SJSA1 (cell line): ENCODE results near the gene FZD10. TPM values are rescaled to one million over a fixed set of nuclear protein-coding genes. Genes with fewer than 3 reads are reported as not detected.

Source experiments
- DNase-seq, 2 experiments: peaks; one replicate each; pipeline ENCODE4 v3.0.0-alpha.2; 2015 to 2020; ENCODE audit warnings: low spot score in 2 of 2, low read depth in 1 of 2
- H3K27ac ChIP-seq: fragments of 250-450 bp; sonication (Bioruptor Pico); 2 replicates; pipeline ENCODE4 v1.5.1; 2020; ENCODE audit warnings: mild to moderate bottlenecking, moderate library complexity
- H3K27me3 ChIP-seq: fragments of 250-450 bp; sonication (Bioruptor Pico); replicated peaks from 2 replicates; pipeline ENCODE4 v1.5.1; 2020; ENCODE audit warnings: mild to moderate bottlenecking, moderate library complexity
- H3K36me3 ChIP-seq: fragments of 250-450 bp; sonication (Bioruptor Pico); 2 replicates; pipeline ENCODE4 v1.5.1; 2020; ENCODE audit warnings: mild to moderate bottlenecking
- H3K4me1 ChIP-seq: fragments of 250-450 bp; sonication (Bioruptor Pico); replicated peaks from 2 replicates; pipeline ENCODE4 v1.6.1; 2021; ENCODE audit warnings: mild to moderate bottlenecking
- H3K4me3 ChIP-seq: fragments of 250-450 bp; sonication (Bioruptor Pico); 2 replicates; pipeline ENCODE4 v1.5.1; 2020; ENCODE audit warnings: mild to moderate bottlenecking
- H3K9me3 ChIP-seq: fragments of 250-450 bp; sonication (Bioruptor Pico); replicated peaks from 2 replicates; pipeline ENCODE4 v1.5.1; 2020; ENCODE audit warnings: mild to moderate bottlenecking
- total RNA-seq: library from RNA; depleted of rRNA; stranded (reverse); fragments of >200 nt; shearing (Covaris generic); gene quantifications from 2 replicates; pipeline ENCODE4 v1.2.3, GENCODE V29; 2014; rRNA removed

FZD10 gene
- not detected in 2 replicates for total RNA-seq

- H3K4me1 ChIP-seq = no peaks in the 10 kb centered on the region
- no peak within 1 kb of the TSS for H3K4me3 ChIP-seq
- no peaks in the 10 kb centered on the region for H3K36me3 ChIP-seq
- DNase-seq = no peak
- no peaks in the 10 kb centered on the region for H3K27me3 ChIP-seq
- no peak within 1 kb of the TSS for H3K27ac ChIP-seq
- peaks cover 11% of the 10 kb centered on the region for H3K9me3 ChIP-seq
Observed at GRCh38 chr12:130162267-130162666, at the start of gene FZD10. Gene FZD10 (plus strand): TSS chr12:130162464. CDS start chr12:130162943, 479 bp downstream.

- no peak for DNase-seq
- Histone ChIP-seq H3K4me1 (no peaks in the 10 kb centered on the region), H3K9me3 (peaks cover 11% of the 10 kb centered on the region; the same call in 1 of the 2 replicates), H3K36me3 (no peaks in the 10 kb centered on the region), H3K4me3 (no peak overlapping the region), H3K27me3 (no peaks in the 10 kb centered on the region), H3K27ac (no peak overlapping the region)
Observed at GRCh38 chr12:130114952-130115351, 47.3 kb upstream of the FZD10 start.

GRCh38 chr12:130115646-130116045, 46.6 kb upstream of the FZD10 start:
- no peaks in the 10 kb centered on the region for H3K36me3 ChIP-seq
- no peaks in the 10 kb centered on the region for H3K27me3 ChIP-seq
- H3K9me3 ChIP-seq = peaks cover 11% of the 10 kb centered on the region; the same call in 1 of the 2 replicates
- no peak for DNase-seq
- H3K27ac ChIP-seq = no peak overlapping the region
- H3K4me1 ChIP-seq = no peaks in the 10 kb centered on the region
- H3K4me3 ChIP-seq = no peak overlapping the region

GRCh38 chr12:130116791-130117190, 45.5 kb upstream of the FZD10 start:
- DNase-seq = no peak
- H3K27me3 ChIP-seq = no peaks in the 10 kb centered on the region
- H3K9me3 ChIP-seq = peaks cover 11% of the 10 kb centered on the region; the same call in 1 of the 2 replicates
- no peak overlapping the region for H3K27ac ChIP-seq
- H3K4me1 ChIP-seq = no peaks in the 10 kb centered on the region
- H3K36me3 ChIP-seq = no peaks in the 10 kb centered on the region
- H3K4me3 ChIP-seq = no peak overlapping the region

- DNase-seq = no peak
- Histone ChIP-seq H3K9me3 (peaks cover 11% of the 10 kb centered on the region; the same call in 1 of the 2 replicates), H3K36me3 (no peaks in the 10 kb centered on the region), H3K27ac (no peak overlapping the region), H3K4me1 (no peaks in the 10 kb centered on the region), H3K27me3 (no peaks in the 10 kb centered on the region), H3K4me3 (no peak overlapping the region)
Observed at GRCh38 chr12:130117233-130117632, 45.0 kb upstream of the FZD10 start.

- DNase-seq = no peak
- no peak overlapping the region for H3K27ac ChIP-seq
- peaks cover 11% of the 10 kb centered on the region; the same call in 1 of the 2 replicates for H3K9me3 ChIP-seq
- H3K36me3 ChIP-seq = no peaks in the 10 kb centered on the region
- no peak overlapping the region for H3K4me3 ChIP-seq
- H3K27me3 ChIP-seq = no peaks in the 10 kb centered on the region
- no peaks in the 10 kb centered on the region for H3K4me1 ChIP-seq
Observed at GRCh38 chr12:130117701-130118100, 44.6 kb upstream of the FZD10 start.

- Histone ChIP-seq H3K27me3 (no peaks in the 10 kb centered on the region), H3K4me3 (no peak overlapping the region), H3K36me3 (no peaks in the 10 kb centered on the region), H3K9me3 (peaks cover 11% of the 10 kb centered on the region; the same call in 1 of the 2 replicates), H3K27ac (no peak overlapping the region), H3K4me1 (no peaks in the 10 kb centered on the region)
- DNase-seq = no peak
Observed at GRCh38 chr12:130118181-130118580, 44.1 kb upstream of the FZD10 start.

- Histone ChIP-seq H3K4me1 (no peaks in the 10 kb centered on the region), H3K4me3 (no peak overlapping the region), H3K27me3 (no peaks in the 10 kb centered on the region), H3K36me3 (no peaks in the 10 kb centered on the region), H3K27ac (no peak overlapping the region), H3K9me3 (peaks cover 7% of the 10 kb centered on the region)
- DNase-seq = no peak
Observed at GRCh38 chr12:130119241-130119861, 42.9 kb upstream of the FZD10 start.

GRCh38 chr12:130120012-130120805, 42.1 kb upstream of the FZD10 start:
- Histone ChIP-seq H3K27ac (no peak overlapping the region), H3K9me3 (peaks cover 7% of the 10 kb centered on the region), H3K4me1 (no peaks in the 10 kb centered on the region), H3K27me3 (no peaks in the 10 kb centered on the region), H3K36me3 (no peaks in the 10 kb centered on the region), H3K4me3 (no peak overlapping the region)
- DNase-seq = no peak

- Histone ChIP-seq H3K27ac (no peak overlapping the region), H3K27me3 (no peaks in the 10 kb centered on the region), H3K4me1 (no peaks in the 10 kb centered on the region), H3K36me3 (no peaks in the 10 kb centered on the region), H3K9me3 (peaks cover 3% of the 10 kb centered on the region; the same call in 1 of the 2 replicates), H3K4me3 (no peak overlapping the region)
- no peak for DNase-seq
Observed at GRCh38 chr12:130121226-130122000, 40.9 kb upstream of the FZD10 start.

GRCh38 chr12:130122356-130122755, 39.9 kb upstream of the FZD10 start:
- Histone ChIP-seq H3K9me3 (peaks cover 3% of the 10 kb centered on the region; the same call in 1 of the 2 replicates), H3K4me1 (no peaks in the 10 kb centered on the region), H3K4me3 (no peak overlapping the region), H3K36me3 (no peaks in the 10 kb centered on the region), H3K27ac (no peak overlapping the region), H3K27me3 (no peaks in the 10 kb centered on the region)
- no peak for DNase-seq

- Histone ChIP-seq H3K4me3 (no peak overlapping the region), H3K9me3 (peaks cover 3% of the 10 kb centered on the region; the same call in 1 of the 2 replicates)
Observed at GRCh38 chr12:130124106-130124505, 38.2 kb upstream of the FZD10 start.

GRCh38 chr12:130124605-130125244, 37.5 kb upstream of the FZD10 start:
- DNase-seq = no peak
- Histone ChIP-seq H3K4me3 (no peak overlapping the region), H3K27me3 (no peaks in the 10 kb centered on the region), H3K27ac (no peak overlapping the region), H3K4me1 (no peaks in the 10 kb centered on the region), H3K9me3 (peaks cover 3% of the 10 kb centered on the region; the same call in 1 of the 2 replicates), H3K36me3 (no peaks in the 10 kb centered on the region)

More at GRCh38 chr12:130124106-130124505, 38.2 kb upstream of the FZD10 start:
- DNase-seq = no peak
- Histone ChIP-seq H3K36me3 (no peaks in the 10 kb centered on the region), H3K27me3 (no peaks in the 10 kb centered on the region), H3K27ac (no peak overlapping the region), H3K4me1 (no peaks in the 10 kb centered on the region)
